Measurements from ENCODE around the gene SIRPA. TPM values are rescaled to one million over a fixed set of nuclear protein-coding genes. Genes with fewer than 3 reads are reported as not detected.
"Not testable (repeated sequence)": the region's sequence is repeated elsewhere in the genome, so short reads cannot be mapped to it uniquely, and the experiment has no call there.

The SIRPA gene
- total RNA-seq, 4 donors from 2014 or later = 9.0 to 46.6 (median 18.6) TPM

DNA sequence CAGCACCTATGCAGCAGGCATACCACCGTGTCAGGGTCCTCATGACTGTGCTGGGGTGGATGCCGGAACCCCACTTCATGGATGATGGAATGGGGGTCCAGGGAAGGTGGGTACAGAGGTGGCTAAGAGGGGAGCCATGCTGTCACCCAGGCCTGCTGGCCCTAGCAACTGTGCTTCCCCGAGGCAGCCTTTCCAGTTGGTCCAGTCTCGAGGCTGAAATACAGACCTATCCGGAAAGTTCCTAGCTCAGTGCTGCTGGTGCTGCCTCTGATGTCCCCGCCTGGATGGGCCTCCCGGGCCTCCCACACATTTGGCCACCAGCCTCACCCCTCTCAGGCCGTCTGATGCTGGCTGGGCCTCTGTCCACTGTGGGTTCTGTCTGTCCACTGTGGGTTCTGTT, 17.4 kb downstream of the SIRPA start:
- Histone ChIP-seq H3K9me3 (no peaks in the 10 kb centered on the region), H3K36me3 (no peaks in the 10 kb centered on the region), H3K4me3 (no peak overlapping the region), H3K27me3 (no peaks in the 10 kb centered on the region), H3K27ac (no peak overlapping the region), H3K4me1 (no peaks in the 10 kb centered on the region)
- no peak for TF ChIP-seq POLR2AphosphoS5 (IDR thresholded peaks at IDR 0.05)
- no peak for TF ChIP-seq POLR2A (IDR thresholded peaks at IDR 0.05)
- no peak for TF ChIP-seq EP300 (IDR thresholded peaks at IDR 0.05; ENCODE audit: low read depth)
- TF ChIP-seq, protein P1, sequence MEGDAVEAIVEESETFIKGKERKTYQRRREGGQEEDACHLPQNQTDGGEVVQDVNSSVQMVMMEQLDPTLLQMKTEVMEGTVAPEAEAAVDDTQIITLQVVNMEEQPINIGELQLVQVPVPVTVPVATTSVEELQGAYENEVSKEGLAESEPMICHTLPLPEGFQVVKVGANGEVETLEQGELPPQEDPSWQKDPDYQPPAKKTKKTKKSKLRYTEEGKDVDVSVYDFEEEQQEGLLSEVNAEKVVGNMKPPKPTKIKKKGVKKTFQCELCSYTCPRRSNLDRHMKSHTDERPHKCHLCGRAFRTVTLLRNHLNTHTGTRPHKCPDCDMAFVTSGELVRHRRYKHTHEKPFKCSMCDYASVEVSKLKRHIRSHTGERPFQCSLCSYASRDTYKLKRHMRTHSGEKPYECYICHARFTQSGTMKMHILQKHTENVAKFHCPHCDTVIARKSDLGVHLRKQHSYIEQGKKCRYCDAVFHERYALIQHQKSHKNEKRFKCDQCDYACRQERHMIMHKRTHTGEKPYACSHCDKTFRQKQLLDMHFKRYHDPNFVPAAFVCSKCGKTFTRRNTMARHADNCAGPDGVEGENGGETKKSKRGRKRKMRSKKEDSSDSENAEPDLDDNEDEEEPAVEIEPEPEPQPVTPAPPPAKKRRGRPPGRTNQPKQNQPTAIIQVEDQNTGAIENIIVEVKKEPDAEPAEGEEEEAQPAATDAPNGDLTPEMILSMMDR (IDR thresholded peaks at IDR 0.05) = no peak
- 60 to 81% methylated on average over 1 to 8 of the region's 8 CpGs for WGBS, 2 donors (ENCODE audit: low coverage in 1 of 2)
- DNase-seq = no peak
- intact Hi-C loops (cut with DNase I; ENCODE audit: low total_unique reads) (no loop called here), in situ Hi-C loops (cut with MboI; ENCODE audit: low pct_ligation_motif_present in 1 of 4, low pct_unique_long_range_greater_than_20kb in 1 of 4, low sequenced_read_pairs in 3 of 4) (no loop called here)

DNA sequence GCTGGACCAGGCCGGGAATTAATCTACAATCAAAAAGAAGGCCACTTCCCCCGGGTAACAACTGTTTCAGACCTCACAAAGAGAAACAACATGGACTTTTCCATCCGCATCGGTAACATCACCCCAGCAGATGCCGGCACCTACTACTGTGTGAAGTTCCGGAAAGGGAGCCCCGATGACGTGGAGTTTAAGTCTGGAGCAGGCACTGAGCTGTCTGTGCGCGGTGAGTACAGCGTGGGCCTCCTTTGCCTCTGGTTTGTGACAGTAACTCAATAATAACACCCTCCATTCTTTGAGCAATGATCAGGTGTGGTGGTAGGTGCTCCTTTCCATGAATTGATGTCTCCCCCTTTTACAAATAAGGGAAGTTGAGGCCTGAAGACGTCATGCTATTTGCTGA, 20.0 kb downstream of the SIRPA start:
- in situ Hi-C loops (cut with MboI; ENCODE audit: low pct_ligation_motif_present in 1 of 4, low pct_unique_long_range_greater_than_20kb in 1 of 4, low sequenced_read_pairs in 3 of 4); intact Hi-C loops (cut with DNase I; ENCODE audit: low total_unique reads); DNase-seq; H3K4me3 ChIP-seq; H3K9me3 ChIP-seq; H3K36me3 ChIP-seq; H3K27me3 ChIP-seq; H3K4me1 ChIP-seq; H3K27ac ChIP-seq: not testable (repeated sequence)
- 78 to 84% methylated on average over 5 to 12 of the region's 12 CpGs for WGBS, 2 donors (ENCODE audit: low coverage in 1 of 2)

DNA sequence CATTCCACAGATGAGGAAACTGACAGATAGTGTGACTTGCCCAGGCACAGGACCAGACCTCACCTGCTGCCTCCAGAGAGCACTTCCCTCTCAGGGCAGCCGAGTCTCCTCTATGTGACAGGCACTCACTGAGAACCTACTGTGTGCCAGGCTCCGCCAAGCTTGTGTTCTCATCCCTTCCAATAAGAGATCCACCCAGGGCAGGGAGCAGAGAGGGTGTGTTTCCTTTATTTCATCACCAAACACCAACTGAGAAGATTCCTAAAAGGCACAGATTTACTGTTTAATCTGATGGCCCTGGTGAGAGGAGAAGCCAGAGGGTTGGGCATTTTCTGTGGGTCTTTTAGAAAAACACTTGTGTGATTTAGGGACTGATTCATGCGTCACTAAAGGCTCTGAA, 20.5 kb downstream of the SIRPA start:
- intact Hi-C loops (cut with DNase I; ENCODE audit: low total_unique reads) = no loop called here
- TF ChIP-seq POLR2A (IDR thresholded peaks at IDR 0.05) (no peak), EP300 (IDR thresholded peaks at IDR 0.05; ENCODE audit: low read depth) (no peak), POLR2AphosphoS5 (IDR thresholded peaks at IDR 0.05) (no peak)
- TF ChIP-seq, protein P1 (IDR thresholded peaks at IDR 0.05) = no peak
- 84% methylated on average over 3 of the region's 3 CpGs; no CpG with 5 or more reads in 1 of the 2 donors for WGBS, 2 donors (ENCODE audit: low coverage in 1 of 2)
- Histone ChIP-seq H3K9me3 (no peaks in the 10 kb centered on the region), H3K4me3 (no peak overlapping the region), H3K27me3 (no peaks in the 10 kb centered on the region), H3K4me1 (peaks cover 0 to 6% (median 3%) of the 10 kb centered on the region in 4 donors), H3K27ac (no peak overlapping the region), H3K36me3 (no peaks in the 10 kb centered on the region)
- in situ Hi-C loops (cut with MboI; ENCODE audit: low pct_ligation_motif_present in 1 of 4, low pct_unique_long_range_greater_than_20kb in 1 of 4, low sequenced_read_pairs in 3 of 4) = no loop called here
- no peak for DNase-seq

DNA sequence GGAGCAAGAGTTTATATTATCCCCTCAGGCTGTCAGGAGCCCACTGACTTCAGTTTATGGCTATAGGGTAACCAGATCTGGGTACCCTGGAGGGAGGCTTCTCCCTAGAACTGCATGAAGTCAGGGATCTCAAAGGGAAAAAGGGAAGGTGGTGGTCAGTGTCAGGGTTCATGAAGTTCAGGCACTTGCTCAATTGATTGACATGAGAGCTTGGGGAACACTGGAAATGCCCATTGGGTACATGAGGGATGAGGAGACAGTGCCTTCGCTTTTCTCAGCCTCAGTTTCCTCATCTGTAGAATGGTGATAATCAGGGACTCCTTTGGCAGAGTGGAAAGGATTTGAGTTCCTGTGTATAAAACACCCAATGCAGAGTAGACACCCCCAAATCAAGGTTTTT, 22.6 kb downstream of the SIRPA start:
- no peak for DNase-seq
- intact Hi-C loops (cut with DNase I; ENCODE audit: low total_unique reads) (no loop called here), in situ Hi-C loops (cut with MboI; ENCODE audit: low pct_ligation_motif_present in 1 of 4, low pct_unique_long_range_greater_than_20kb in 1 of 4, low sequenced_read_pairs in 3 of 4) (no loop called here)
- TF ChIP-seq, protein P1 (IDR thresholded peaks at IDR 0.05) = no peak
- no peak for TF ChIP-seq EP300 (IDR thresholded peaks at IDR 0.05; ENCODE audit: low read depth)
- TF ChIP-seq POLR2AphosphoS5 (IDR thresholded peaks at IDR 0.05) = no peak
- no peak for TF ChIP-seq POLR2A (IDR thresholded peaks at IDR 0.05)
- Histone ChIP-seq H3K9me3 (no peaks in the 10 kb centered on the region), H3K27ac (no peak overlapping the region), H3K4me3 (no peak overlapping the region), H3K27me3 (no peaks in the 10 kb centered on the region), H3K36me3 (no peaks in the 10 kb centered on the region), H3K4me1 (peaks cover 0 to 6% (median 4%) of the 10 kb centered on the region in 4 donors)
- 89 to 96% methylated on average over 1 of the region's 1 CpG for WGBS, 2 donors (ENCODE audit: low coverage in 1 of 2)

DNA sequence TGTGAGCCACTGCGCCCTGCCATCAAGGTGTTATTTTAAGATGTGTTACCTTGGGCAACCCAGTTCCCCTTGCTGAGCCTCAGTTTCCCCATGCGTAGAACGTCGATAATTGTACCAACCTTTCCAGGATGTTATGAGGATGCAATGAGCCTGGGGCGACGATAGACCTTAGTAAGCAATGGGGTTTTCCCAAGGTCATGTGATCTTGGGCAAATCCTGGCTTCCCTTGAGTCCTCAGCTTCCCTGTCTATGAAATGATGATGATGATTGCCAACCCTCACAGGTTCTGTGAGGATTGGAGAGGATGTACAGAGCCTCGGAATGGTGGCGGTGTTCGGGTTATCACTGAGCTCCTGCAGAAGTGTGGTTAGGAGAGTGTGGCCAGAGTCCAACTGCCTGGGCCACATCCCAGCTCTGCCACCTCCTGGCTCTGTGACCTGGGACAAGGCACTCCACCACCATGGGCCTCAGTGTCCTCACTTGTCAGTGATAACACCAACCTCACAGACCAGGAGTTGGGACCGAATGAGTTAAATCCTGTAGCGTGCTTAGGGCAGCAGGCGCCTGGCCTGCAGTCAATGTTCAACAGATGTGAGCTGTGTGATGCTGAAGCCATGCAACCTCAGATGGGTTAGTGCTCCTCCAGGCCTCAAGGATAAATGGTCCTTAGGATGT, 23.4 kb downstream of the SIRPA start:
- DNase-seq = no peak
- Histone ChIP-seq H3K9me3 (no peaks in the 10 kb centered on the region), H3K4me3 (no peak overlapping the region), H3K27ac (no peak overlapping the region), H3K4me1 (peaks cover 0 to 6% (median 4%) of the 10 kb centered on the region in 4 donors), H3K27me3 (no peaks in the 10 kb centered on the region), H3K36me3 (no peaks in the 10 kb centered on the region)
- intact Hi-C loops (cut with DNase I; ENCODE audit: low total_unique reads) = no loop called here
- 85 to 98% methylated on average over 5 to 12 of the region's 12 CpGs for WGBS, 2 donors (ENCODE audit: low coverage in 1 of 2)
- in situ Hi-C loops (cut with MboI; ENCODE audit: low pct_ligation_motif_present in 1 of 4, low pct_unique_long_range_greater_than_20kb in 1 of 4, low sequenced_read_pairs in 3 of 4) = no loop called here
- TF ChIP-seq, protein P1 (IDR thresholded peaks at IDR 0.05) = no peak
- TF ChIP-seq POLR2AphosphoS5 (IDR thresholded peaks at IDR 0.05) (no peak), POLR2A (IDR thresholded peaks at IDR 0.05) (no peak), EP300 (IDR thresholded peaks at IDR 0.05; ENCODE audit: low read depth) (no peak)

Measured in transverse colon (tissue), 4 donors.